Breast epithelium (tissue), 4 donors: ENCODE data around the gene XCR1. TPM values are rescaled to one million over a fixed set of nuclear protein-coding genes. Genes with fewer than 3 reads are reported as not detected.

Source experiments
- DNase-seq, 2 donors: peaks; one replicate each; pipeline ENCODE4 v3.0.0-alpha.2; 2019; ENCODE audit warnings: low spot score in 2 of 2
- H3K27ac ChIP-seq, 2 donors: fragments of 200-600 bp; sonication (generic) in 1 of 2; one replicate each; pipeline ENCODE4 v1.5.1; 2016 to 2019; ENCODE audit warnings: mild to moderate bottlenecking in 1 of 2
- H3K27me3 ChIP-seq, 2 donors: fragments of 200-600 bp; sonication (generic) in 1 of 2; one replicate each; pipeline versions ENCODE4 v1.5.1 to v1.6.0; 2017 to 2019; ENCODE audit warnings: control low read depth in 1 of 2, mild to moderate bottlenecking in 1 of 2
- H3K36me3 ChIP-seq: fragments of 200-600 bp; one replicate; pipeline ENCODE4 v1.5.1; 2019
- H3K4me1 ChIP-seq, 2 donors: fragments of 200-600 bp; sonication (generic); one replicate each; pipeline ENCODE4 v1.5.1; 2016 to 2019; ENCODE audit warnings: control low read depth in 1 of 2
- H3K4me3 ChIP-seq, 3 donors: fragments of 200-600 bp; sonication (generic); 1 replicate in 2 of 3; 2 replicates in 1 of 3; pipeline ENCODE4 v1.5.1; 2016 to 2019; ENCODE audit warnings: mild to moderate bottlenecking in 3 of 3, moderate library complexity in 2 of 3
- H3K9me3 ChIP-seq, 2 donors: fragments of 200-600 bp; sonication (generic) in 1 of 2; one replicate each; pipeline ENCODE4 v1.5.1; 2016 to 2019; ENCODE audit warnings: control low read depth in 1 of 2
- POLR2A ChIP-seq: fragments of 450-650 bp; IDR thresholded peaks from one replicate; pipeline ENCODE4 v1.6.1; 2016; ENCODE audit warnings: antibody characterized with exemption, mild to moderate bottlenecking, moderate library complexity
- POLR2AphosphoS5 ChIP-seq, 3 donors: sonication (generic); formaldehyde crosslinking; IDR thresholded peaks; one replicate each; pipeline ENCODE4 v1.6.1; 2017; ENCODE audit warnings: antibody characterized with exemption in 3 of 3
- intact Hi-C: fragments of 100-400 bp; cut with DNase I; formaldehyde crosslinking; loops from one replicate; pipeline ENCODE4 v1.15.1; 2023; ENCODE audit warnings: low total_unique reads
- total RNA-seq, 3 donors: library from RNA; depleted of rRNA; stranded (reverse); fragments of >200 nt; gene quantifications; one replicate each; pipeline ENCODE4 v1.1.0, GENCODE V29; 2016
- TF ChIP-seq, protein P1 (sequence below), 3 donors: fragments of 450-650 bp; IDR thresholded peaks; one replicate each; pipeline ENCODE4 v1.5.1; 2016 to 2017; ENCODE audit warnings: antibody characterized with exemption in 3 of 3, mild to moderate bottlenecking in 3 of 3, moderate library complexity in 3 of 3

Gene XCR1
- total RNA-seq, 3 donors from 2014 or later = under 0.01 TPM

DNA sequence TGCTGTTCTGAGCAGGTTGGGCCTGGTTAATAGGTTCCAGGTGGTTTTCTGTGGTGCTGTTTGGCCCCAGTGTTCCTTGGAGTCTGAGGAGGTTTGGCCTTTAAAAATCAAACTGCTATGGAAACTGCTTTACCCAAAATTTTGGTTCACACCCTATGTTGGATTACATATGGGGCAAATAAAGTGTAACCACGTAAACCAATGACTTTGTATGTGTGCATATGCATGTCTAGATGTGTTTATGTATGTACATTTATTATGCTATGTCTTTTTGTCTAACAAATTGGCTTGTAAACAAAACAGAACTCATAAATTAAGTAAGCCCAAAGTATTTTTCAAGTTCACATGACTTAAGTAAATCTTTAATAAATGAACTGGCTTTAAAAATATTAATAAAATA, 8.9 kb upstream of the XCR1 start:
- TF ChIP-seq POLR2A (no peak), POLR2AphosphoS5 (IDR thresholded peaks at IDR 0.05) (no peak)
- TF ChIP-seq, protein P1, sequence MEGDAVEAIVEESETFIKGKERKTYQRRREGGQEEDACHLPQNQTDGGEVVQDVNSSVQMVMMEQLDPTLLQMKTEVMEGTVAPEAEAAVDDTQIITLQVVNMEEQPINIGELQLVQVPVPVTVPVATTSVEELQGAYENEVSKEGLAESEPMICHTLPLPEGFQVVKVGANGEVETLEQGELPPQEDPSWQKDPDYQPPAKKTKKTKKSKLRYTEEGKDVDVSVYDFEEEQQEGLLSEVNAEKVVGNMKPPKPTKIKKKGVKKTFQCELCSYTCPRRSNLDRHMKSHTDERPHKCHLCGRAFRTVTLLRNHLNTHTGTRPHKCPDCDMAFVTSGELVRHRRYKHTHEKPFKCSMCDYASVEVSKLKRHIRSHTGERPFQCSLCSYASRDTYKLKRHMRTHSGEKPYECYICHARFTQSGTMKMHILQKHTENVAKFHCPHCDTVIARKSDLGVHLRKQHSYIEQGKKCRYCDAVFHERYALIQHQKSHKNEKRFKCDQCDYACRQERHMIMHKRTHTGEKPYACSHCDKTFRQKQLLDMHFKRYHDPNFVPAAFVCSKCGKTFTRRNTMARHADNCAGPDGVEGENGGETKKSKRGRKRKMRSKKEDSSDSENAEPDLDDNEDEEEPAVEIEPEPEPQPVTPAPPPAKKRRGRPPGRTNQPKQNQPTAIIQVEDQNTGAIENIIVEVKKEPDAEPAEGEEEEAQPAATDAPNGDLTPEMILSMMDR (IDR thresholded peaks at IDR 0.05) = no peak
- no peak overlapping the region for H3K4me3 ChIP-seq
- intact Hi-C loops = no loop called here
- H3K27me3 ChIP-seq = no peaks in the 10 kb centered on the region
- peaks cover 0 to 4% of the 10 kb centered on the region in 2 donors for H3K9me3 ChIP-seq
- no peaks in the 10 kb centered on the region for H3K4me1 ChIP-seq
- H3K27ac ChIP-seq = no peak overlapping the region
- no peaks in the 10 kb centered on the region for H3K36me3 ChIP-seq
- DNase-seq = no peak

DNA sequence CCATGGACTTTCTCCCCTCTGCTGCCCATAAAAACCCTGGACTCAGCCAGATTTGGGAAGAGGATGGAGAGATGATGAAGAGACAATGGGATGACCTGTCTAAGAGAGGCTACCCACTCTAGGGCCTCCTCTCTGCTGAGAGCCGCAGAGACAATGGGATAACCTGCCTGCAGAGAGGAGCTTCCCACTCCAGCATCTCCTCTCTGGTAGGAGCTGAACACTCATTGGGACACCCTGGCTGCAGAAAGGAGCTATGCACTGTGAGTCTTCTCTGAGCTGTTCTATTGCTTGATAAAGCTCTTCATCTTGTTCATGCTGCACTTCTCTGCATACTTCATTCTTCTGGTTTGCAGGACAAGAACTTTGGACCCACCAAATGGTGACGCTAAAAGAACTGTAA, 4.5 kb upstream of the XCR1 start:
- H3K27ac ChIP-seq = no peak overlapping the region
- peaks cover 10 to 15% of the 10 kb centered on the region in 2 donors for H3K9me3 ChIP-seq
- intact Hi-C loops = no loop called here
- no peaks in the 10 kb centered on the region for H3K27me3 ChIP-seq
- no peak for TF ChIP-seq POLR2A
- no peak for TF ChIP-seq POLR2AphosphoS5 (IDR thresholded peaks at IDR 0.05)
- TF ChIP-seq, protein P1 (IDR thresholded peaks at IDR 0.05) = no peak
- no peaks in the 10 kb centered on the region for H3K36me3 ChIP-seq
- no peaks in the 10 kb centered on the region for H3K4me1 ChIP-seq
- no peak for DNase-seq
- H3K4me3 ChIP-seq = no peak overlapping the region

DNA sequence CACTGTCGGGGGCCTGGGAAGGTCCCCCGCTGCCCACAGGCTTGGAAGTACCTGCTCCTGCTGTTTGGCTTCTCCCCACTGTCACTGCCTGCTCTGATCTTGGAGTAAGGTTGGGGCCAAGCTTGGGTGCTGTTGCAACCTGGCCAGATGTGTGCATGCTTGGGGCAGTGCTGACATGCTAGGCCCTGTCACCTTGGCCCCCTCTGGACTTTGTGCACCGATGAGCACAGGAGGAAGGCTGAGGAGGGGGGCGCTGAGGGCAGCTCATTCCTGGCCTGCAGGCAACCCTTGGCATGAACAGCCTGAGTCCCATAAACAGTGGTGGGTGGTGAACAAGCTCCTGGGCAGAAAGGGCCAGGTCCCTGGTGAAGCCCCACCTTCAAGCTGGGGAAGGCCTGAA, 4.0 kb upstream of the XCR1 start:
- Histone ChIP-seq H3K4me1 (no peaks in the 10 kb centered on the region), H3K36me3 (no peaks in the 10 kb centered on the region), H3K4me3 (no peak overlapping the region), H3K27me3 (no peaks in the 10 kb centered on the region), H3K27ac (no peak overlapping the region), H3K9me3 (peaks cover 10 to 15% of the 10 kb centered on the region in 2 donors)
- TF ChIP-seq, protein P1 (IDR thresholded peaks at IDR 0.05) = no peak
- no peak for TF ChIP-seq POLR2A
- TF ChIP-seq POLR2AphosphoS5 (IDR thresholded peaks at IDR 0.05) = no peak
- no peak for DNase-seq
- intact Hi-C loops = no loop called here

DNA sequence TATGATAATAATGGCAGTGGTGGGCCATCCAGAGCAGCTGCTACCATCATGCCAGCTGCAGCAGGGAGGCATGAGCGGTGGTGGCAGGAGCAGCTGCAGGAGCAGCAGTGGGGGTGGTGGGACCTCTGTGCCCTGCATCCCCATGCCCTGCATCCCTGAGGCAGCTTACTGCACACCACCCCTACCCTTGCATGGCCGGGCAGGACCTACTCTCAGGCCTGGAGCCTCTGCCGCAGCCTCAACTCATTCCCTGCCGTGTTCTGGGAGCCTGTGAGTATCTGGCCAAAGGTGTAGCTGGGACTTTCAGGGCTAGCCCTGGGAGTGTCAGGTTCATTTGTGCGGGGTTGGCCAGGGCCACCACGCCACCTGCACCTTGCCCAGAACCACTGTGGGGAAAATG, 3.3 kb upstream of the XCR1 start:
- TF ChIP-seq POLR2A (no peak), POLR2AphosphoS5 (IDR thresholded peaks at IDR 0.05) (no peak)
- TF ChIP-seq, protein P1 (IDR thresholded peaks at IDR 0.05) = no peak
- Histone ChIP-seq H3K9me3 (peaks cover 10 to 15% of the 10 kb centered on the region in 2 donors), H3K27me3 (no peaks in the 10 kb centered on the region), H3K36me3 (no peaks in the 10 kb centered on the region), H3K27ac (no peak overlapping the region), H3K4me1 (no peaks in the 10 kb centered on the region), H3K4me3 (no peak overlapping the region)
- intact Hi-C loops = no loop called here
- DNase-seq = no peak

DNA sequence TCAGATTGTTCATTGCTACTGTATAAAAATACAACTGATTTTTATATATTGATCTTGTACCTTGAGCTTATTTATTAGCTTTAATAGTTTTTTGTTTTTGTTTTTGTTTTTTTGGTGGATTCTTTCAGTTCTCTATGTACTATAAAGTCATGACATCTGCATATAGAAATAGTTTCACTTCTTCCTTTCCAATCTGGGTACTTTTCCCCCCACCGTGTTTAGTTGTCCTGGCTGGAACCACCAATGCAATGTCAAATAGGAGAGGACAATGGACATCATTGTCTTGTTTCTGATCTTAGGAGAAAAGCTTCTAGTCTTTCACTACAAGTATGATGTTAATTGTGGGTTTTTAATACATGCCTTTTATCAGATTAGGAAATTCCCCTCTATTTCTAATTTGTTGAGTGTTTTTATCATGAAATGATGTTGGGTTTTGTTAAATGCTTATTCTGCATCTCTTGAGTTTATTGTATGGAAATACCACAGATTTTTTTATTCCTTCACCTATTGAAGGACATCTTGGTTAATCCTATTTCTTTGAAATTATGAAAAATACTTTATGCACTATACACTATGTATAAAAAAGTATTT, 2.8 kb upstream of the XCR1 start:
- Histone ChIP-seq H3K27me3 (no peaks in the 10 kb centered on the region), H3K36me3 (no peaks in the 10 kb centered on the region), H3K9me3 (peaks cover 10 to 15% of the 10 kb centered on the region in 2 donors), H3K27ac (no peak overlapping the region), H3K4me1 (no peaks in the 10 kb centered on the region), H3K4me3 (no peak overlapping the region)
- TF ChIP-seq POLR2A (no peak), POLR2AphosphoS5 (IDR thresholded peaks at IDR 0.05) (no peak)
- TF ChIP-seq, protein P1 (IDR thresholded peaks at IDR 0.05) = no peak
- DNase-seq = no peak
- intact Hi-C loops = loop anchor here (2.0 kb wide), 1 partner anchor 27 kb away; no protein-coding TSS in a partner anchor
